DND-41 (cell line): ENCODE measurements around the gene SAMD11.

Experiments
- EZH2 ChIP-seq: IDR thresholded peaks from 3 replicates; pipeline ENCODE4 v1.6.1; 2012; ENCODE audit warnings: borderline replicate concordance, low read depth, mild to moderate bottlenecking, moderate library complexity, low read length, inconsistent platforms; ENCODE audit not compliant: severe bottlenecking
- TF ChIP-seq, protein P1 (sequence below): IDR thresholded peaks from 2 replicates; pipeline ENCODE4 v1.5.1; 2012; ENCODE audit warnings: borderline replicate concordance, low read length, moderate library complexity, mild to moderate bottlenecking; ENCODE audit not compliant: poor library complexity, severe bottlenecking; ENCODE audit errors: extremely low read depth

DNA sequence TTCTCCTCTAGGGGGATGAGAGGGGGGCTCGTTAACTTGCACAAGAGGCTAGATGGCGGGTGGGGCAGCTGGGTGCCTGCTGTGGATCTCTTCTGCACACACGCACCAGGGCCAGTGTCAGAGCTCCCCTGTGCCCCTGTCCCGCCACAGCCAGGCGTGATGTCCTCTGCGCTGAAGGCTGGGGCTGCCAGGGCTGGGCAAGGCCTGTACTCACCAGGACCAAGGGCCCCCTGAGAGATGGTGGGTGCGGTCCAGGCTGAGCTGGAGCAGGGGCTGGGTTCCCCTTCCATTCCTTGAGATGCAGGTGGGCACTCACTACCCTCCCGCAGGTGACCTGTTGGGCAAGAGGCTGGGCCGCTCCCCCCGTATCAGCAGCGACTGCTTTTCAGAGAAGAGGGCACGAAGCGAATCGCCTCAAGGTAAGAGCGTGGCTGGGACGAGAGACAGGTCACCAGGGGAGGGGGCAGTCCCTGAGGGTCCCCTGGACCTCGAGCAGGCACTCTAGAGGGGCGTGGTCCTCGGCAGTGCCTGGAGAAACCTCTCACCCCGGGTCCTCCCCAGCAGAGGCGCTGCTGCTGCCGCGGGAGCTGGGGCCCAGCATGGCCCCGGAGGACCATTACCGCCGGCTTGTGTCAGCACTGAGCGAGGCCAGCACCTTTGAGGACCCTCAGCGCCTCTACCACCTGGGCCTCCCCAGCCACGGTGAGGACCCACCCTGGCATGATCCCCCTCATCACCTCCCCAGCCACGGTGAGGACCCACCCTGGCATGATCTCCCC lies 15.2 kb downstream of the SAMD11 start:
- TF ChIP-seq, protein P1, sequence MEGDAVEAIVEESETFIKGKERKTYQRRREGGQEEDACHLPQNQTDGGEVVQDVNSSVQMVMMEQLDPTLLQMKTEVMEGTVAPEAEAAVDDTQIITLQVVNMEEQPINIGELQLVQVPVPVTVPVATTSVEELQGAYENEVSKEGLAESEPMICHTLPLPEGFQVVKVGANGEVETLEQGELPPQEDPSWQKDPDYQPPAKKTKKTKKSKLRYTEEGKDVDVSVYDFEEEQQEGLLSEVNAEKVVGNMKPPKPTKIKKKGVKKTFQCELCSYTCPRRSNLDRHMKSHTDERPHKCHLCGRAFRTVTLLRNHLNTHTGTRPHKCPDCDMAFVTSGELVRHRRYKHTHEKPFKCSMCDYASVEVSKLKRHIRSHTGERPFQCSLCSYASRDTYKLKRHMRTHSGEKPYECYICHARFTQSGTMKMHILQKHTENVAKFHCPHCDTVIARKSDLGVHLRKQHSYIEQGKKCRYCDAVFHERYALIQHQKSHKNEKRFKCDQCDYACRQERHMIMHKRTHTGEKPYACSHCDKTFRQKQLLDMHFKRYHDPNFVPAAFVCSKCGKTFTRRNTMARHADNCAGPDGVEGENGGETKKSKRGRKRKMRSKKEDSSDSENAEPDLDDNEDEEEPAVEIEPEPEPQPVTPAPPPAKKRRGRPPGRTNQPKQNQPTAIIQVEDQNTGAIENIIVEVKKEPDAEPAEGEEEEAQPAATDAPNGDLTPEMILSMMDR = no peak
- TF ChIP-seq EZH2 = no peak
